GM18870 (cell line): ENCODE results near the gene IYD.
"Not testable (repeated sequence)": the region's sequence is repeated elsewhere in the genome, so short reads cannot be mapped to it uniquely, and the experiment has no call there.

Experiments
- ATAC-seq: cut with Tn5 transposase; IDR thresholded peaks from one replicate; pipeline ENCODE4 v1.9.1; 2021; ENCODE audit warnings: moderate library complexity; ENCODE audit not compliant: unreplicated experiment

The IYD gene

DNA sequence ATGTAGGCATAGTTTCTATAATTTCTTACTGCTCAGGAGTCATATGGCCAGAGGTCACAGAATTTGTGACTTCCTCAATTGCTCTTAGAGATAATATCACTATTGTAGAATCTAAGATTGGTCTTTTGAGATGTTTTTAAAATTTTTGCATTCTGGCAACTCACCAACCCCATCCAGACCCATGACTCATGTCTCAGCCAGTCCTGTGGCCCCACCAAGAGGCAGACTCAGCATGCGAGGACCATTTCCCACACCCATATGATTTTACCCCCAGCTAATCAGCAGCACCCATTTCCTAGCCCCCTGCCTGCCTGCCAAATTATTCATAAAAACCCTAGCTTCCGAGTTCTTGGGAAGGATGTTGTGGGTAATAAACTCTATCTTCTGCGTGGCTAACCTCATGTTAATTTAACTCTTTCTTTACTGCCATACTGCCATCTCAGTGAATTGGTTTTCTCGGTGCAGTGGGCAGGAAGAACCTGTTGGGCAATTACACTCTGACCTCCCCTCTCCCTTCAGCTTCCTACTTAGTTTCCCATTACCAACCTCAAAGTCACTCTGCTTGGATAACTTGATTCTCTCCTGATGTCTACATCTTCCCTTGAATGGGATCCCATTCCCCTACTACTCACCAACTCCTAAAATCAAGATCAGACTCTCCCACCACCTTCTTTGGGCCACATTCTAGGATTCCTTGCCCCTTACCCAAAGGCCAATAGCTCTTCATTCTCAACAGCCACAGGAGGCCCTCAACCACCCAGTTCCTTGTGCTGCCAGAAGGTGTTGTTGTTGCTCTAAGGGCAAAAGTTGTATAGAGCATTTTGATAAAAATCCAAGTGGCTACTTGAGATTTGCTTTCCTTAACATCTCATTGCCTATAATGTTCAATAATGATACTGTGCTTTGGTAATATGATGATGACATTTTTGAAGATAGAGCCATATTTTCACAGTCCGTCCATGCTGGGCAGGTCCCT, 16.2 kb upstream of the IYD start:
- ATAC-seq = no peak

DNA sequence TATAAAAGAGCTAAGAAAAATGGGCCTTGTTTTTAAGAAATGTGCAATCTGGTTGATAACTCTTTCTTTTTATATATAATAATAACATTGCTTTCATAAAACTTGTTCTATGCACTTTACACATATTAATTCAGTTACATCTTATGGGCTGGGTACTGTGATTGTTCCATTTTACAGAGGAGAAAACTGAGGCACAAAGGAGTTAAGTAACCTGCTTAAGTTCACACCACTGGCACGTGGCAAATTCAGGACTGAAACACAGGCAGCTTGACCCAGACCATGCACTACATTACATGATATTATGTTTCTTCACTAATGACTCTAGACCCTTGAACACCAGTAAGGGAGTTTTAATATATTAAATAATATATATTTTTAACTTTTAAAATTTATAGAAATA, 15.4 kb upstream of the IYD start:
- no peak for ATAC-seq

DNA sequence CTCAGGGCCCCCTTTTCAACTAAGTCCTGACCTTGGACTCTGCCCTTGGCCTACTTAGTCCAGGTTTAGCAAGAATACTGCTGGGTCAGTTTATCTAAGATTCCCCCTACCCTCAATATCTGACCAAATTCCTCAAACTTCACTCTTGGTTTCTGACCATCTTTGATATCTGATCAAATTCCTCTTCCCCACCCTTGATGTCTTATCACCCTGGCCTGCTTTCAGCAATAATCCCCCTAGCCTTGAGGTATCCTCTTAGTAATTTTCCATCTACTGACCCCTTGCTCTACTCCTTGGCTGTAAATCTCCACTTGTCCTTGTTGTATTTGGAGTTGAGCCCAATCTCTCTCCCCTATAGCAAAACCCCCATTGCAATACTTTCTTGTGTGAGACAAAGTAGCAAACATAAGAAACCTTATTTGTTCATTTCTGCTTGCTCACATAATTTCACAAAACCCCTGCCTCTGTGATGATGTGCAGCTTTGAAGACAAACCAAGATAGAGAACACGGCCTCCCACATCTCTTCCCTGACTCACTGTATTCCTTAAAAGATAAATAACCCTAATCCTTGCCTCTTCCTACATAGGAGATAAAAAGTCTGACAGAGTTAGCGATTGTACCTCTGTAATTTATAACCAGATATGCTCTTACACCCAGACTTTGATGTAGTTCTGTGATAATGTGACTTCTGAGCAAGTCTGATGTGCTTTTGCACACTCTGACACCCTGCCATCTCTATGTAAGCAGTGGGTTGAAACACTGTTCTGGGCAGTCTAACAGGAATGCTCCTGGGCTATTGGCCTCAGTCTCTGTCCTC, 13.8 kb upstream of the IYD start:
- no peak for ATAC-seq

DNA sequence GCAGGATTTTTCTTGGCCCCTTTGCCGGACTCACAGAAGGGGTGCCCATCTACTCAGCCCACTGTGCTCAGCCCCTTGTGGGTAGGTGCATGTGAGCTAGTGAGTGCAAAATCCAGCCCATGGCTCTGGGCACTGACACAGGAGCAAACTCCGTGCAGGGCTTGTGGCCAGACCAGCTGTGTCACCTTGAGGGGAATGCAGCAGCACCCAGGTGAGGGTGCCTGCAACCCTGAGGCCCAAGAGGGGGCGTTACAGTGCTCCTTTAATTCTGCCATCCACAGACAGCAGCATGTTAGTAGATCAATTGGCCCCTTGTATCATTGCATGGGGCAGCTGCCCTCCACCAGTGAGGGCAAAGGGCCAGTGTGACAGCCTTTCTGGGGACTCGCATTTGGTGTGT, 12.9 kb upstream of the IYD start:
- no peak for ATAC-seq

DNA sequence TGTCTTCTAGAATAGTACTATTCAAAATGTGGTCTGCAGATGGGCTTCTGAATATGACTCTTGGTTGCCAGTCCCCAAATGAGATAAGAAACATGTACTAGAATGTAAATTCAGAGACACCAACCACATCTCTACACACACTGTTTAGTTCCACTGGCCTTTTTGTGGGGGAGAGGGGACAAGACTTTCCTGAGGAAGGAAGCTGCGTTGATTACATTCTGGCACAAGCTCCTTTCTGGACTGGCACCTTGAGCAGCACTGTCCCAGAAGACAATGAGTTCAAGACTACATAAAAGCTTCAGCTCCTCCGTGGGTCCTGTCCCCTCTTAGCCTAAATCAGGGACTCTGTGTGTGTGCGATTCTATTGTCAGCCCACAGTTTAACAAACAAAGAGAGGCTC, 6.9 kb upstream of the IYD start:
- no peak for ATAC-seq

DNA sequence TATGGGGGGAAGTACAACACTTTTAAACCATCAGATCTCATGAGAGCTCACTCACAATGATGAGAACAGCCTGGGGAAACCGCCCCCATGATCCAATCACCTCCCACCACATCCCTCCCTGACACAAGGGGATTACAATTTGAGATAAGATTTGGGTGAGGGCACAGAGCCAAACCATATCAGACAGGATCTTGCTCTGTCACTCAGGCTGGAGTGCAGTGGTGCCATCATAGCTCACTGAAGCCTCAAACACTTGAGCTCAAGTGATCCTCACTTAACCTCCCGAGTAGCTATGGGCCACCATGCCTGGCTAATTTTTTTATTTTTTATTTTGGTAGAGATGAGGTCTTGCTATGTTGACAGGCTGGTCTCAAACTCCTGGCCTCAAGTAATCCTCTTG, 5.1 kb upstream of the IYD start:
- no peak for ATAC-seq

DNA sequence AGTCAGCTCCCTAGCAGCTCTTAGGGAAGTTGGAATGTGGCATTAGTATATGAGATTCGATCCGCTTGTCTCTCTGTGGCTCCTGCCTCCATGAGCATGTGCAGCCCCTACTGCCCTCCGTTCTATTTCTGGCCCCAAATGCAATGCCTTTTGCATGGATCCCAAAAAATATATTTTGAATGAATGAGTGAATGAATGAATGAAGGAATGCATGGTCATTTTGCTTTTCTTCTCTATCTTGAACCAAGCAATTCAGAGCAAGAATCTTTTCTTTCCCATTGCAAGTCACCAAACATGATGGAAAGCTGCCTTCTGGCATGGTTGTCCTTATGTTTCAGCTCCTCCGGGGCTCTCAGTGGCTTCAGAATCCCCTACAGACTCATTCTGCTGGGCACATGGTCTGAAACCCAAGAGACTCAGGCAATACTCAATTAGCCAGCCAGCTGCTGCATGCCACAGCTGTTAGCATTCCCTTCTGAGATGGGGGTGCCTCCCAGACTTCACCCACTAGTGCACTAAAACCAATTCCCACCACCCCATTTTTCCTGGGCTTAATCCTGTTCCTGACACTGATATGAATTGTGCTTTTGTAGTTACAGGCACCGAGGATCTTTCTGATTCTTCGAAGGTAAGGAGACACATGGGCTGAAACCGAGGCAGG, 2.6 kb upstream of the IYD start:
- ATAC-seq = no peak

DNA sequence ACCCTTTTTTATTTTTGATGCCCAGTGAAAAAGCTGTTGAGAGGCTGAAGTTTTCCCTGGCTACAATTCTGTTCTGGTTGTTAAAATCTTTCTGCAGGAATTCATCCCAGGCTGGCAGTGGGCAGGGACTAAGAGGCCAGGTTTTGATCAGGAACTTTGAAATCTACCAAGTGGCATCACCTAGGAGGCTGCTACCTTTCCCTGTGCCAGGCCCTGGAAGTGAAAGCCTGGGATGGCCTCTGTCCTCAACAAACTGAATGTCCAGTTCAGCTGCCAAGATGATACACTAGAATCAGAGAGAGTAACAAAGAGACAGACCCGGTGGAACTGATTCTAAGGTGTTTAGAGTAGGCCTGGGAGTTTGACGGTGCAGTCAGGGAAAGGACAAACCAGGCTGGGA, 596 bp downstream of the IYD start:
- ATAC-seq = no peak

DNA sequence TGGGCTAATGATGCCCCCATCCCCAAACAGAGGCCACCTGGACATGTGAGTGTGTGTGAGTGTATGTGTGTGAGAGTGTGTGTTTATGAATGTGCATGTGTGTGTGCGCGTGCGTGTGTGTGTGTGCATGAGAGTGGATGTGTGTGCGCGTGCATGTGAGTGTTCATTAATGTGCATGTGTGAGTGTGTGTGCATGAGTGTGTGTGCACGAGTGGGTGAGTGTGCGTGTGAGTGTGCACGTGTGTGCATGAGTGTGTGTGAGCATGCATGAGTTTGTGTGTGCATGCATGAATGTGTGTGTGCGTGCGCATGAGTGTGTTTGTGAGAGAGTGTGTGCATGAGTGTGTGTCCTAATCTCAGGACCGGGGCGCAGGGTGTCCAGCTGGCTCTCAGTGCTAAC, 1.3 kb downstream of the IYD start:
- no peak for ATAC-seq

DNA sequence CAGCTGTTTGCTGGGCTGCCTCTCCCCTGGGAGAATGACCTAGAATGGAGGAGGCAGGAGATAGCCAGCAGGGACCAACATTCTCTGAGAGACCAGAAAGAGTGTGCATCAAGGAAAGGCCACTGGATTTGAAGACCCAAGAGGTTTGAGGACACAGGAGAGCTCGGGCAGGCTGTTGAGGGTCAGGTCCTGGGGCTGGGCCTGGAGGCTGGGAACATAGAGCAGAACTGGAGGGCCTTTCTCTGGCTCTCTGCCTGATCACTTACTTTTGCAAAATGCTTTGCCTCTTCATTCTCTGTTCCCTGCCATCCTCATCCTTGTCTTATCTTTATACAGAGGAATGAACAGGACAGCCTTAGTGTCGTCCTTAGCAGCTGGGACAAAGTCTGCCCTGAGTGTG, 2.5 kb downstream of the IYD start:
- ATAC-seq = no peak

DNA sequence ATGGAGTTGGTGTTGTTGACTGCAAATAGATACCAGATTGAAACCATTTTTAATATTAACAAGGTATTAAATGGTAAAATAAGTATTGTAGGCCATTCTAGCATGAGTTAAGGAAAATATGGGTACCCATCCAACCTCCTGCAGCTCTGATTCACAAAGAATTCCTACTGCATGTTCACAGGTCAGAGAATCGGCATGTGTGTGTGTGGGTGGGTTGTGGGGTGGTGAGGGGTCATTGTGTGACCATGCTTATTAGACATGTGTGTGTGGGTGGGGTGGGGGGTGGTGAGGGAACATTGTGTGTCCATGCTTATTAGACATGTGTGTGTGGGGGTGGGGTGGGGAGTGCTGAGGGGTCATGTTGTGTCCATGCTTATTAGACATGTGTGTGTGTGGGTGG, 3.2 kb downstream of the IYD start:
- no peak for ATAC-seq

DNA sequence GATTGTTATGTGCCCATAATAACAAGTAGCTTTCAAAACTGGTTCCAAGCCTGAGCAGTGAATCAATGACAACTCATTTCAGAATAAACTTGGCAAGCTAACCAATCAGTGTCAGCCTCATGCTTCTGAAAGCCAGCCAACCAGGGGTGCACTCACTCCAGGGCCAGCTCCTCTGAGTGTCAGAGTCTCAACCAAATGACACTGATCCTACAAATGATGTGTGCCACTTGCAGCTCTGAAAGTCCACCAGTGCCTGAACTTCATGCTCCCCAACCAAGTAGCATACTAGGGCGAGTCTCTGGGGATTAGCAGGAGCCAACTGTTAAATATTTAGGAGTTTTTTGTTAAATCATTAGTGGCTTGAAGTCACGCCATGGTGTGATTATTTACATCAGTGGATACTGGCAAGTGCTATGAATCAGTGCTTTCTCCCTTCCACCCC, 4.5 kb downstream of the IYD start:
- no peak for ATAC-seq

DNA sequence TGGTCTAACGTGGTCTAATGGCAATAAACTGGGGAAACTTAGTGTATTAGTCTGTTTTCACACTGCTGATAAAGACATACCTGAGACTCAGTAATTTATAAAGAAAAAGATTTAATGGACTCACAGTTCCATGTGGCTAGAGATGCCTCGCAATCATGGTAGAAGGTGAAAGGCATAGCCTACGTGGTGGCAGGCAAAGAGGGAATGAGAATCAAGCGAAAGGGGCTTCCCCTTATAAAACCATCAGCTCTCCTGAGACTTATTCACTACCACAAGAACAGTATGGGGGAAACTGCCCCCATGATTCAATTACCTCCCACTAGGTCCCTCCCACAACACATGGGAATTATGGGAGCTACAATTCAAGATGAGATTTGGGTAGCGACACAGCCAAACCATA, 5.5 kb downstream of the IYD start:
- not testable (repeated sequence) for ATAC-seq

DNA sequence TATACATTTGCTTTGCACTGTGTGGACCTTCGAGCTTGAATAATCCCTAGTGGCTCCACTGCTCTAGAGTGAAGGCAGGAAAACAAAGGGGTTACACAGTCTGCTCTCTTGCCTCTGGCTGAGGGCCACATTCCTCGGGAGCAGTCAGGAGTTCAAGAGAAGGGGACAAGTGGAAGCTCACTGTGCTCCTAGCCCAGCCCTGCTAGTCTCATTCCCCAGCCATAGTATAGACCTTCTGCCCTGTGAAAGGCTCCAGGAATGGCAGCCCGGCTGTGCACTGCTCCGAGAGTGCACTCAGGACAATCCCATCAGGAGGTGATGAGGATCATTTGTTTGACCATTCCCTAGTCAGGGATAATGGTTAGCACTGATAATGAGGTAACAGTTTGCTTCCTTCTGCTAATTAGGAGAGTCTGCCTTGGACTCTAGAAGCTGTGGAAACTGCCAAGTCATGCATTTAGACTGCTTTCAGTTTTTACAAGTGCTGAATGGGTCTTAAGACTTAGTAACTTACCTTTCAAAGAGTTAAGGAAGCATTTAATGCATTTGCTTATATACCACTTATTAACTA, 8.5 kb downstream of the IYD start:
- ATAC-seq = no peak

DNA sequence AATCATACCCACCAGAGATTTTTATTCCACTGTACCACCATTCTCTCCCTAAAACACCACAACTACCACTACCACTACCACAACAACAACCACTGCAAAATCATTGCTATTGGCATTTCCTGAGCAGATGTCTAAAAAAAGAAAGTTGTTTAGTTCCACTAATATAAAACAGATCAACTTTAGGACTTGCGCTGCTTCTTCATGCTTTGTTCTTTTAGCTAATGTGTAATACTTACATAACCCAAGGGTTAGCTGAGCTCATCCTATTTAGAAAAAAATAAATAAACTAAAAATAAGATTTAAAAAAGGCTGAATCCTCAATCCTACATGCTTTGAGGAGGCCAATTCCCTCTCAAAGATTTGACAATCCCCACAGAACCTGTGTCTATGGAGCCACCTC, 11.4 kb downstream of the IYD start:
- ATAC-seq = no peak

DNA sequence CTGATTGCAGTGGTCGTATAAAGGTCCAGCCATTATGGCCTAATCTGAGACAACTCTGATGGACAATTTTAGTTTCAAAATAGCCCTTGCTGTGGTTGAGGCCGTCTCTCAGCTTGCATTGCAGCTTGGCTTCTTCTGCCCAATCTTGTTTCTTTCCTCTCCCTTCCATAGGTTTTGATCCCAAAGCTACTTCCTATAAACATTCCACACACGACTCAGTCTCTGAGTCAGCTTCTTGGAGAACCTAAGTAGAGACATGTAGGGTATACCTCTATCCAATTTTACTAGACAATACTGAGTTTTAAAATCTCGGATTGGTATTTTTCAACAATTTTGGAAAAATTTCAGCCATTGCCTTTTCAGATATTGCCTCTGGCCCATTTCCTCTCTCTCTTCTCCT, 13.4 kb downstream of the IYD start:
- no peak for ATAC-seq

DNA sequence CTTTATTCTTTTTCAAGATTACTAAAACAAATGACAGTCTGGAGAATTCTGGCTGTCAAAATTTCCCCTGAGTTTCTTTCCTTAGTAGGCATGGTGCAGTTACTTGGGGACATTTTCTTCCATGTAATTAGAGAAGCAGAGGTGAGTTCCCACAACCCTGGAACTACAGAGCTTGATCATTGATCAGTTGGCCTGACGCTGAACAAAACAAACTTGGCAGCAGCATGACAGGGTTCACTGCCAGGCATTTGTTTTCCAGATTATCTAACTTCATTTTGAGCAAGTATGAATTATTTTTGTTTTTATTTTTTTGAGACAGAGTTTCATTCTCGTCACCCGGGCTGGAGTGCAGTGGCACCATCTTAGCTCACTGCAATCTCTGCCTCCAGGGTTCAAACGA, 22.6 kb downstream of the IYD start:
- no peak for ATAC-seq

DNA sequence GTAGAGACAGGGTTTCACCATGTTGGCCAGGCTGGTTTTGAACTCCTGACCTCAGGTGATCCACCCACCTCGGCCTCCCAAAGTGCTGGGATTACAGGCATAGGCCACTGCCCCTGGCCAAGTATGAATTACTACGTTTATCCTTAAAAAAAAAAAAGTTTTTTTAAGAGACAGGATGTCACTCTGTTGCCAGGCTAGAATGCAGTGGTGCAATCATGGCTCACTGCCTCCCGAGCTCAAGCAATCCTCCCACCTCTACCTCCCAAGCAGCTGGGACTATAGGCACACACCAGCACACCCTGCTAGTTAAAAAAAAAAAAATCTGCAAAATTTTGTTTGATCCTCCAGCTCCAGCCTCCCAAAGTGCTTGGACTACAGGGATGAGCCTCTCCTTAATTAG, 23.1 kb downstream of the IYD start:
- ATAC-seq = no peak

DNA sequence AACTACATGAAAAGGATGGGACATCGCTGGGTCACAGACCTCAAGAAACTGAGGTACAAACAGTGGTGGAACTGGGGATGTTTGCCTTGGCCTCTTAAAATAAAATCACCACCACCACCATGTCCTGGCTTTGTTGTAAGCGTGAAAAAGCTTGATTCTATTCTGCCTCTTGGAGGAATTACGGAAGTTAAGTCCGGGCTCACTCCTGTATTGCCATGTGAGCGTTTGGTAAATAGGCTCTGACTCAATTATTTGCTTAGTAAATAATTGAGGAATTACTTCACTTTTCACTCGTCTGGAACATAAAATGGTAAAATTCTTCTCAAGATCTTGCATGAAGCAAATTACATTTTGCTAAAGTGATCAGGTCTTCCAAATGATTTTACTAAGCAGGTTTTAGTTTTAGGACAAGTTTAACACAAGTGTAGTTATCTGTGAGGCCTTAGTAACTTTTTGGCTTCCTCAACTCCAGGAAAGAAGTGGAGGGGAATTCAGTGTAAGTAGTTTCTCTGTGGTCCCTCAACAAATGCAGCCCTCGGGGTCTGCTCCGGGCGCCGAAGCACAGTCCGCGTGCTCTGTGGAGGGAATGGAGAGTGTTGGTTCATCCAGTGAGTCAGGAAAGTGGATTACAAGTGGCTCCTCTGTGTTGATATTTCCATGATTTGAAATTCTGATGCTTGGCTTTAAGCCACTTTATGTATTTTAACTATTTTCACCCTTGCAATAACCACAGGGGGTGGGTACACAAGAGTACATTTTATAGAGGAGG, 23.8 kb downstream of the IYD start:
- no peak for ATAC-seq
